NCI-H226 (cell line): ENCODE data around the gene GET3.
"Not testable (repeated sequence)": the region's sequence is repeated elsewhere in the genome, so short reads cannot be mapped to it uniquely, and the experiment has no call there.

Experiments used
- DNase-seq: peaks from one replicate; pipeline ENCODE4 v3.0.0-alpha.2; 2015

The GET3 gene

DNA sequence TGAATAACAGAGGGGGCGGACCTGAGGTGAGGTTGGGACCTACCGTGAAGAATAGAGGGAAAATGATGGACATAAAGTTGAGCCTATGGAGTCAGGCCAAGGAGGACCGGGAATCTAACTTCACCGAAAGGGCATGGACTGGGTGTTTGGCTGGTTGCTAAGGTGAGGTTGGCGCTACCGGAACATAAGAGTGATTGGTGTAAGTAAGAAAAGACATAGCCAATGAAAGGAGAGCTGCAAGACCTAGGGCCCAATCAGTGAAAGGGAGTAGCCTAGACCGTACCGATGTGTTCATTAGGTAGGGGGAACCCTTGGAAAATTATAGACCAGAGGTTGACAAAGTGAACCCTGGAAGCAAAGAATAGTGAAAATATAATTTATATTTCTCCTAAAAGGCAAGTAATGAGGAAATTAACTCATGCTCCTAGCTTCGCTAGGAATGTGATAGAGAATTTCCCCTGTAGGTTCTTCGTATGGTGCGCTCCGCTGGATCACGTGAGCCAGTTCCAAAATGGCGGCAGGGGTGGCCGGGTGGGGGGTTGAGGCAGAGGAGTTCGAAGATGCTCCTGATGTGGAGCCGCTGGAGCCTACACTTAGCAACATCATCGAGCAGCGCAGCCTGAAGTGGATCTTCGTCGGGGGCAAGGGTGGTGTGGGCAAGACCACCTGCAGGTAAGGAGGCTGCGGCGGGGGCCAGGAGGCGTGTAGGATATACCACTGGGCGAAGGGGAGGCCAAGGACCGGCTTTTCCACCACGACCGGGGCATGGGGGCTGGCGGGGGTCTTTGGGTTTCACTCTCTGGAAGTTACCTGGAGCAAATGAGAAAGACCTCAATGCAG, at the start of gene GET3:
Gene GET3 (plus strand): TSS at position 503 of the 840 bp plus-strand sequence. CDS start 9 bp downstream, at position 512.
- DNase-seq: peak; percentile 100

- DNase-seq: no peak
Observed at GRCh38 chr19:12689012-12689411, 48.3 kb upstream of the GET3 start.

DNA sequence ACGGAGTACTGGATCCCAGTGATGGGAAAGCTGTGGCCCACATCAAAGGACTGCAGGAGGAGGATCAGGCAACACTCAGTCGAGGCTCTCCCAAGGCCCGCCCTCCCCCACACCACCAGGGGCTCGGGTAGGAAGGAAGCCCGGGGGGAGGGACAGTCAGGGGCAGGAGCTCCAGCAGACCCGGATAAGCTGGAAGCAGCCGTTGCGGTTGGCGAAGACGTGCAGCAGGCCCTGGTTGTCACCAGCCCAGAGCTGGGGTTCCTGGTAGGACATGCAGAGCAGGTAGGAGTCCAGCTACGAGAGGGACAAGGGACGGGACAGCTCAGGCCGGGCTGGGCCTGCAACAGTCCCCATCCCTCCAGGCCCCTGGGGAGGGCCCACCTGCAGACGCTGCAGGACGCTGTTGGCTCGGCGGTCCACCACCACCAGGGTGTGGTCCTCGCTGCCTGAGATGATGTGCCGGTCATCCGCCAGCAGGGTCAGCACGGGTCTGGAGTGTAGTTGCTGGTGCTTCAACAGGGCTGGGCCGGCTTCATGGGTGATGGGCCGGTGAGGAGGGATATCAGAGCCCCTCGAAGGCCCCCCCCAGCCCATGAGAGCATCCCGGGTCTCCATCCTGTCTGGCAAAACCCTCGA, 47.6 kb upstream of the GET3 start:
- no peak for DNase-seq

- no peak for DNase-seq
Observed at GRCh38 chr19:12692960-12693359, 44.3 kb upstream of the GET3 start.

GRCh38 chr19:12694641-12695040, 42.7 kb upstream of the GET3 start:
- DNase-seq: no peak

- no peak for DNase-seq
Observed at GRCh38 chr19:12695096-12695495, 42.2 kb upstream of the GET3 start.

GRCh38 chr19:12695514-12695913, 41.8 kb upstream of the GET3 start:
- DNase-seq: no peak

DNA sequence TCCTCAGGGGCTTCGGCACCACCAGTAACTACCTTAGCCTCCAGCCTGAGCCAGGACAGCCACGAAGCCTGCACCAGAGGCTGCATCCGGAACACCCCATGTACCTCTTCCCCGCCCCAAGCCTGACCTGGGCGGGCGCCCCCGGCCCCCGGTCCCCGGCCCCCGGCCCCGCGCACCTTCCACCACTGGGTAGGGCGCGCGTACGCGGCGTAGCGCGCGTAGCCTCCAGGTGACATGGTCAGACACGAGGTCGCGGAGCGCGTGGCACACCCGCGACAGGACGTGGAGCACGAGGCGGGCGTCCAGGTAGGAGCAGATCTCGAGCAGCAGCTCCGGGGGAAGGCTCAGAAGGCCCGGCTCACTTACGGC, 41.3 kb upstream of the GET3 start:
- no peak for DNase-seq

- peak; percentile 87 for DNase-seq
Observed at GRCh38 chr19:12696366-12697335, 40.6 kb upstream of the GET3 start, which contains the start of gene FBXW9. FBXW9 (minus strand) TSS chr19:12696631; CDS start chr19:12696581, 50 bp downstream.

- not testable (repeated sequence) for DNase-seq
Observed at GRCh38 chr19:12697425-12697824, 39.9 kb upstream of the GET3 start.

DNA sequence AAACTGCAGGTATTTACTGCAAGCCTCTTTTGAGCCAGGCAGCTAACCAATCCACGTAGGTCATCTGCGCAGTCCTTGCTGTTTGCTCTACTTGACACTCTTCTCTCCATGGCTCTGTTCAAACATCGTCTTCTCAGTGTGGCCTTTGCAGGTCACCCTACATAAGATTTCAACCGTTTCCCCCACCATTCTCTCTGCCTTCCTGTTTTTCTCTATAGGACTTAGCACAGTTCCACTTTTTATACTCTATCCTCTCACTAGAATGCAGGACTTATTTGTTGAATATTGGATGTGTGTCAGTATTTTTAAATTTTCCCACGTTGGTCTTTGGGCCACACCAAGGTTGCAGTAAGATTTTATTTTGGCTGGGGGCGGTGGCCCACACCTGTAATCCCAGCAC, 39.2 kb upstream of the GET3 start:
- no peak for DNase-seq

DNA sequence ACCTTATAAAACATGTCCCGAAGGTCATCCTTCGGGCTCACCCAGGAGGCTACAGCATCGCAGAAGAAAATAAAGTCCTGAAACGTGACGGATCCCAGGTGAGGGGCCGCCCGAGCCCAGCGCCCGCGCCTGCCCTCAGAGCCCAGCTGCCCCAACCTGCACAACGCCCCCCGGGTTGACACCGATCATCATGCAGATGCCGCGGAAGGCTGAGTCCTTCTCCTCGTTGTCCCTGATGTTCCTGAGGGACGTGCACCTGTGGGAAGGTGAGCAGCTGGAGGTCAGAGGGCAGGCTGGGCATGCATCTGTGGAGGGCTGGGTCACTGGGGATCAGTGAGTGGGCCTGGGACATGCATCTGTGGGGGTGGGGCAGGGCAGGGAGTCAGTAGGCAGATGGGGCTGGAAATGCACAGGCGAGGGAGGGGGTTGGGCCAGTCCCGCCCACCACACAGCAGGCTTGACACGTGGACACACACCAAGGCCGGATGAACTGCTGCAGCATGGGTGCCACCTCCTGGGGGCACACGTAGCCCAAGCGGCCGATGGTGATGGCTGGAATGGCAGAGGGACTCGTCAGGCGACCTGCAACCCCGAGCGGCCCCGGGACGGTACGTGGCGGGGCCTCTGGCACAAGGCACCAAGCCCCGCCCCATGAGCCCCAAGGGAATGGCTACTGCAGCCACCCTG, 35.6 kb upstream of the GET3 start:
- DNase-seq: no peak

- peak; percentile 14 for DNase-seq
Observed at GRCh38 chr19:12703046-12703445, 34.3 kb upstream of the GET3 start.

GRCh38 chr19:12705169-12705568, 32.1 kb upstream of the GET3 start:
- no peak for DNase-seq

DNA sequence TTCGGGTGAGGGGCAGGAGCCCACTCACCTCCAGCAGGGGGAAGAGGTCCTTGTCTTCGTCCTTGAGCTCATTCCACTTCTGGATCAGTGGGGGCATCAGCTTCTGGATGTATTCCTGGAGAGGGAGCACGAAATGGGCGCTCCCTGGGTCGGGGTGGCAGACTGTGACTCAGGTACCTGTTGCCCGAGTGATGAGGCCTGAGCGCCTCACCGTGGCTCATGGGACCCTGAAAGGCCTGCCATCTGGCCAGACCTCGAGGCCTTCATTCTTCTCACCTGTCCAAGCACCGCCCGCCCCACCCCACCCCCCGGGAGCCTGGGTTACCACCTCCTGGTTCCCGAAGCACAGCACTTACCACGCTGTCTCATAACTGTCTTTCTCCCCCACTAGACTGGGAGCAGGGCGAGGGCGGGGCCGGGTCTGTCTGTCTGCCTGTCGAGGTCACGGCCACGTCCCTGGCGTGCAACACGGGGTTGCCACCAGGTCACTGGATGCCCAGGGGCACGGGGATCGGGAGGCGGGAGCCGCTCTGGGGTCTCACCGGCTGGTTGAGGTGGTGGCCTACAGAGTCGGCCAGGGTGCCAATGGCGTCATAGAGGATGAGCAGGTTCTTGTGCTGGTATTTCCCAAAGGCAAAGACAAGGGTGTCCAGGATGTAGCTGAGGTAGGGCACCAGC, 31.5 kb upstream of the GET3 start:
- DNase-seq: no peak

- DNase-seq: no peak
Observed at GRCh38 chr19:12706332-12706718, 31.0 kb upstream of the GET3 start.

DNA sequence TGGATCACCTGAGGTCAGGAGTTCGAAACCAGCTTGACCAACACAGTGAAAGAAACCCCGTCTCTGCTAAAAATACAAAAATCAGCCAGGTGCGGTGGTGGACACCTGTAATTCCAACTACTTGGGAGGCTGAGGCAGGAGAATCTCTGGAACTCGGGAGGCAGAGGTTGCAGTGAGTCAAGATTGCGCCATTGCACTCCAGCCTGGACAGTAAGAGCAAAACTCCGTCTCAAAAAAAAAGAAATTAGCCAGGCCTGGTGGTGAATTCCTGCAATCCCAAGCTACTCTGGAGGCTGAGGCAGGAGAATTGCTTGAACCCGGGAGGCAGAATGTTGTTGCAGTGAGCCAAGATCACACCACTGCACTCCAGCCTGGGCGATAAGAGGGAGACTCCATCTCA, 28.7 kb upstream of the GET3 start:
- no peak for DNase-seq

GRCh38 chr19:12711187-12711586, 26.1 kb upstream of the GET3 start:
- DNase-seq: no peak

DNA sequence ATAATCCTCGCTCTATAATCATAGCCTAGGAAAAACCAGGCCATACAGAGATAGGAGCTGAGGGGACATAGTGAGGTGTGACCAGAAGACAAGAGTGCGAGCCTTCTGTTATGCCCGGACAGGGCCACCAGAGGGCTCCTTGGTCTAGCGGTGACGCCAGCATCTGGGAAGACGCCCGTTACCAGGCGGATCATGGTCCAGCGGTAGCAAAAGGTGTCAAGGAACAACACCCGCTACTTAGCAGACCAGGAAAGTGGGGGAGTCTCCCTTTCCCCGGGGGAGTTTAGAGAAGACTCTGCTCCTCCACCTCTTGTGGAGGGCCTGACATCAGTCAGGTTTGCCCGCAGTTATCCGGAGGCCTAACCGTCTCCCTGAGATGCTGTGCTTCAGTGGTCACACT, 25.2 kb upstream of the GET3 start:
- not testable (repeated sequence) for DNase-seq

- DNase-seq: not testable (repeated sequence)
Observed at GRCh38 chr19:12713304-12713703, 24.0 kb upstream of the GET3 start.

DNA sequence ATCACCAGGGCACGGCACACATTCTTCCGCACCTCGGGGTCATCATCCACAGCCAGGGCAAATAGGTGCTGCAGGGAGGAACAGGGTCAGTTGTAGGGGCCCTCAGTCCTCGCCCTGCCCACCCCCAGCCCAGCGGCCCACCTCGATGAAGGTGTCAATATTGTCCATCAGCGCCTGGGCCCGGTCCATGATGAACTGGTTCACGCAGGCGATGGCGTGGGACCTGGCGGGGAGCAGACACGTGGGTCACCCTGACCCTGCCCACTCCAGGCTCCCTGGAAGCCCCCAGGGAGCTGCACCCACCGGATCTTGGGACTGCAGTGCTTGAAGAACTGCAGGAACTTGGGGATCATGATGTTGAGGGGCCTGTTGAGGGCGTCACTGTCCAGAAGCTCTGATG, 22.2 kb upstream of the GET3 start:
- DNase-seq: no peak

GRCh38 chr19:12715929-12716328, 21.4 kb upstream of the GET3 start:
- no peak for DNase-seq
